Measurements from ENCODE around the gene RYR2.

- TF ChIP-seq POLR2AphosphoS5 (IDR thresholded peaks at IDR 0.05; ENCODE audit: low read depth, low read length) (no peak), POLR2A (IDR thresholded peaks at IDR 0.05; ENCODE audit: low read depth, low read length) (no peak), TAF1 (IDR thresholded peaks at IDR 0.05; ENCODE audit: borderline replicate concordance, low read depth, low read length) (no peak)
Observed at GRCh38 chr1:237134929-237135328, 92.9 kb downstream of the RYR2 start.
